Panc1 (cell line): ENCODE results near the gene CAMK1D. TPM values are rescaled to one million over a fixed set of nuclear protein-coding genes. Genes with fewer than 3 reads are reported as not detected.
"Not testable (repeated sequence)": the region's sequence is repeated elsewhere in the genome, so short reads cannot be mapped to it uniquely, and the experiment has no call there.

Experiments
- ATAC-seq: fragments of 200-7000 bp; cut with Tn5 transposase; 2 replicates; pipeline ENCODE4 v1.9.1; 2020; ENCODE audit warnings: mild to moderate bottlenecking, moderate library complexity
- BruUV-seq: library from RNA; stranded (reverse); fragments of 400-500 nt; replicated peaks from 2 replicates; lab custom pipeline; 2021; lab: Mats Ljungman, UMichigan
- CTCF ChIA-PET: fragments of 300-600 bp; sonication (Branson Sonifier 250); formaldehyde crosslinking; loops from one replicate; lab custom pipeline; 2022; ENCODE audit warnings: antibody characterized with exemption; lab: Charles Lee
- POLR2A ChIA-PET: fragments of 300-600 bp; sonication (Branson Sonifier 250); formaldehyde crosslinking; loops from one replicate; lab custom pipeline; 2022; ENCODE audit warnings: antibody characterized with exemption; lab: Charles Lee
- DNase-seq: peaks from one replicate; pipeline ENCODE4 v3.0.0-alpha.2; 2010; ENCODE audit warnings: low read depth, low spot score
- H3K27ac ChIP-seq: 2 replicates; pipeline ENCODE4 v1.5.1; 2011; ENCODE audit warnings: mild to moderate bottlenecking, low read length, inconsistent platforms
- H3K27me3 ChIP-seq: fragments of 200-500 bp; sonication (Bioruptor generic); 2 replicates; pipeline ENCODE4 v1.6.0; 2014; ENCODE audit warnings: low read length, inconsistent platforms; ENCODE audit not compliant: control insufficient read depth, insufficient read depth
- H3K36me3 ChIP-seq: fragments of 200-500 bp; sonication (Bioruptor generic); 2 replicates; pipeline ENCODE4 v1.5.1; 2014; ENCODE audit warnings: inconsistent platforms, mild to moderate bottlenecking, low read length, moderate library complexity; ENCODE audit not compliant: control insufficient read depth, insufficient read depth
- H3K4me1 ChIP-seq: 2 replicates; pipeline ENCODE4 v1.5.1; 2011; ENCODE audit warnings: inconsistent platforms, mild to moderate bottlenecking, low read length, moderate library complexity; ENCODE audit not compliant: control insufficient read depth, insufficient read depth
- H3K4me3 ChIP-seq, 2 experiments: 2 replicates each; pipeline ENCODE4 v1.5.1; 2011 to 2012; ENCODE audit warnings: low read depth in 2 of 2, low read length in 2 of 2, mild to moderate bottlenecking in 2 of 2, inconsistent platforms in 1 of 2, moderate library complexity in 1 of 2
- H3K9me3 ChIP-seq: fragments of 200-500 bp; sonication (Bioruptor generic); 2 replicates; pipeline ENCODE4 v1.5.1; 2014; ENCODE audit warnings: low read depth, mild to moderate bottlenecking, inconsistent platforms, low read length, moderate library complexity; ENCODE audit not compliant: control insufficient read depth, insufficient read depth
- POLR2AphosphoS5 ChIP-seq: IDR thresholded peaks from 2 replicates; pipeline ENCODE4 v1.6.1; 2012; ENCODE audit warnings: mild to moderate bottlenecking, low read depth, low read length, moderate library complexity
- SIN3A ChIP-seq: IDR thresholded peaks from 2 replicates; pipeline ENCODE4 v1.6.1; 2012; ENCODE audit warnings: low read depth, mild to moderate bottlenecking, low read length, moderate library complexity, borderline replicate concordance; ENCODE audit not compliant: insufficient read depth
- TCF7L2 ChIP-seq: IDR thresholded peaks from 2 replicates; pipeline ENCODE4 v1.6.1; 2011; ENCODE audit warnings: mild to moderate bottlenecking, low read depth, low read length, inconsistent platforms
- in situ Hi-C: cut with HindIII; loops from 2 replicates; pipeline ENCODE4 v1.10.0; 2016; ENCODE audit warnings: low sequenced_read_pairs, low pct_unique_long_range_greater_than_20kb
- intact Hi-C: fragments of 100-400 bp; cut with micrococcal nuclease; formaldehyde crosslinking; loops from one replicate; pipeline ENCODE4 v1.10.0; 2022; ENCODE audit not compliant: unreplicated experiment
- total RNA-seq: library from RNA; stranded (reverse); gene quantifications from one replicate; pipeline ENCODE4 v1.2.1, GENCODE V29; 2021; ENCODE audit not compliant: unreplicated experiment
- TF ChIP-seq, protein P1 (sequence below): fragments of 450-650 bp; IDR thresholded peaks from 2 replicates; pipeline ENCODE4 v1.5.1; 2017; ENCODE audit warnings: mild to moderate bottlenecking
- TF ChIP-seq, protein P2 (sequence below), 2 experiments: IDR thresholded peaks; 2 replicates each; pipeline ENCODE4 v1.6.1; 2011 to 2012; ENCODE audit warnings: low read depth in 2 of 2, control low read depth in 1 of 2, low read length in 1 of 2, mild to moderate bottlenecking in 1 of 2, moderate library complexity in 1 of 2; ENCODE audit not compliant: insufficient read depth in 1 of 2

The CAMK1D gene
- total RNA-seq, 1 experiment from 2014 or later = 5.7 TPM

DNA sequence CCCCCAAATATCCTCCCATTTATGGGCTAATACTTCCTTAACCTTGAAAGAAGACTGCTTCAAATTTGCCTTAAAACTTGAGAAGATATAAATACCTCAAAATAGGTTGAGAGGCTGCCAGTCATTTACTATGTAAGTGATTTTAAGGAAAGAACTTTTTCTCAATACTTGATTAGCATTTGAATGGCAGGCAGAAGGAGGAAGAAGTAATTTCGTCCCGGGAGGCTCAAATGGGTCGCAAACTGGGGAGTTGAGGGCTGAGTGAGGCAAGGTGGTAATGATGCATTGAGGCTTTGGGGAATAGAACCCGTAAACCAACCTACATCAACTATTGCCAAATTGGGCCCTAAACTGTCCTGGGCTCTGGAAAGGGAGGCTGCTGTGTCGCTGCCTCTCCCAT, 11.1 kb downstream of the CAMK1D start:
- in situ Hi-C loops = no loop called here
- ATAC-seq = no peak
- intact Hi-C loops = no loop called here
- ChIA-PET POLR2A (no interaction called here), CTCF (no interaction called here)
- TF ChIP-seq, protein P1, sequence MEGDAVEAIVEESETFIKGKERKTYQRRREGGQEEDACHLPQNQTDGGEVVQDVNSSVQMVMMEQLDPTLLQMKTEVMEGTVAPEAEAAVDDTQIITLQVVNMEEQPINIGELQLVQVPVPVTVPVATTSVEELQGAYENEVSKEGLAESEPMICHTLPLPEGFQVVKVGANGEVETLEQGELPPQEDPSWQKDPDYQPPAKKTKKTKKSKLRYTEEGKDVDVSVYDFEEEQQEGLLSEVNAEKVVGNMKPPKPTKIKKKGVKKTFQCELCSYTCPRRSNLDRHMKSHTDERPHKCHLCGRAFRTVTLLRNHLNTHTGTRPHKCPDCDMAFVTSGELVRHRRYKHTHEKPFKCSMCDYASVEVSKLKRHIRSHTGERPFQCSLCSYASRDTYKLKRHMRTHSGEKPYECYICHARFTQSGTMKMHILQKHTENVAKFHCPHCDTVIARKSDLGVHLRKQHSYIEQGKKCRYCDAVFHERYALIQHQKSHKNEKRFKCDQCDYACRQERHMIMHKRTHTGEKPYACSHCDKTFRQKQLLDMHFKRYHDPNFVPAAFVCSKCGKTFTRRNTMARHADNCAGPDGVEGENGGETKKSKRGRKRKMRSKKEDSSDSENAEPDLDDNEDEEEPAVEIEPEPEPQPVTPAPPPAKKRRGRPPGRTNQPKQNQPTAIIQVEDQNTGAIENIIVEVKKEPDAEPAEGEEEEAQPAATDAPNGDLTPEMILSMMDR = no peak
- TF ChIP-seq, protein P2, sequence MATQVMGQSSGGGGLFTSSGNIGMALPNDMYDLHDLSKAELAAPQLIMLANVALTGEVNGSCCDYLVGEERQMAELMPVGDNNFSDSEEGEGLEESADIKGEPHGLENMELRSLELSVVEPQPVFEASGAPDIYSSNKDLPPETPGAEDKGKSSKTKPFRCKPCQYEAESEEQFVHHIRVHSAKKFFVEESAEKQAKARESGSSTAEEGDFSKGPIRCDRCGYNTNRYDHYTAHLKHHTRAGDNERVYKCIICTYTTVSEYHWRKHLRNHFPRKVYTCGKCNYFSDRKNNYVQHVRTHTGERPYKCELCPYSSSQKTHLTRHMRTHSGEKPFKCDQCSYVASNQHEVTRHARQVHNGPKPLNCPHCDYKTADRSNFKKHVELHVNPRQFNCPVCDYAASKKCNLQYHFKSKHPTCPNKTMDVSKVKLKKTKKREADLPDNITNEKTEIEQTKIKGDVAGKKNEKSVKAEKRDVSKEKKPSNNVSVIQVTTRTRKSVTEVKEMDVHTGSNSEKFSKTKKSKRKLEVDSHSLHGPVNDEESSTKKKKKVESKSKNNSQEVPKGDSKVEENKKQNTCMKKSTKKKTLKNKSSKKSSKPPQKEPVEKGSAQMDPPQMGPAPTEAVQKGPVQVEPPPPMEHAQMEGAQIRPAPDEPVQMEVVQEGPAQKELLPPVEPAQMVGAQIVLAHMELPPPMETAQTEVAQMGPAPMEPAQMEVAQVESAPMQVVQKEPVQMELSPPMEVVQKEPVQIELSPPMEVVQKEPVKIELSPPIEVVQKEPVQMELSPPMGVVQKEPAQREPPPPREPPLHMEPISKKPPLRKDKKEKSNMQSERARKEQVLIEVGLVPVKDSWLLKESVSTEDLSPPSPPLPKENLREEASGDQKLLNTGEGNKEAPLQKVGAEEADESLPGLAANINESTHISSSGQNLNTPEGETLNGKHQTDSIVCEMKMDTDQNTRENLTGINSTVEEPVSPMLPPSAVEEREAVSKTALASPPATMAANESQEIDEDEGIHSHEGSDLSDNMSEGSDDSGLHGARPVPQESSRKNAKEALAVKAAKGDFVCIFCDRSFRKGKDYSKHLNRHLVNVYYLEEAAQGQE (IDR thresholded peaks at IDR 0.05; ENCODE audit: insufficient read depth in 1 of 2, low read depth in 2 of 2, low read length in 1 of 2) = no peak
- TF ChIP-seq SIN3A (no peak), TCF7L2 (no peak), POLR2AphosphoS5 (no peak)
- Histone ChIP-seq H3K27ac (no peak overlapping the region), H3K4me3 (no peak overlapping the region), H3K27me3 (no peaks in the 10 kb centered on the region), H3K9me3 (no peaks in the 10 kb centered on the region), H3K36me3 (no peaks in the 10 kb centered on the region), H3K4me1 (no peaks in the 10 kb centered on the region)
- no TSS peak for BruUV-seq
- DNase-seq = no peak

DNA sequence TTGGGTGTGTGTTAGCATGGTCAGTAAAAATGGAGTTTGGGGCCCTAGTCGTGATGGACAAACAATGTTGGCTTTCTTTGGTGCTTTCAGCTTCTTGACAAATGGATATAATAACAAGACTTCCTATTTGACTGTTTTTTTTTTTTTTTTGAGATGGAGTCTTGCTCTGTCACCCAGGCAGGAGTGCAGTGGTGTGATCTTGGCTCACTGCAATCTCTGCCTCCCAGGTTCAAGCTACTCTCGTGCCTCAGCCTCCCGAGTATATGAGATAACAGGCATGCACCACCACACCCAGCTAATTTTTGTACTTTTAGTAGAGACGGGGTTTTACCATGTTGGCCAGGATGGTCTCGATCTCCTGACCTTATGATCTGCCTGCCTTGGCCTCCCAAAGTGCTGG, 11.8 kb downstream of the CAMK1D start:
- DNase-seq, H3K27me3 ChIP-seq, in situ Hi-C loops, CTCF ChIA-PET, BruUV-seq, H3K27ac ChIP-seq, intact Hi-C loops, H3K4me3 ChIP-seq, ATAC-seq, H3K4me1 ChIP-seq, H3K9me3 ChIP-seq, H3K36me3 ChIP-seq: not testable (repeated sequence)
- POLR2A ChIA-PET = interaction anchor here (0.9 kb wide), 1 partner anchor 112 kb away, joined by 4 read pairs; no protein-coding TSS in a partner anchor

DNA sequence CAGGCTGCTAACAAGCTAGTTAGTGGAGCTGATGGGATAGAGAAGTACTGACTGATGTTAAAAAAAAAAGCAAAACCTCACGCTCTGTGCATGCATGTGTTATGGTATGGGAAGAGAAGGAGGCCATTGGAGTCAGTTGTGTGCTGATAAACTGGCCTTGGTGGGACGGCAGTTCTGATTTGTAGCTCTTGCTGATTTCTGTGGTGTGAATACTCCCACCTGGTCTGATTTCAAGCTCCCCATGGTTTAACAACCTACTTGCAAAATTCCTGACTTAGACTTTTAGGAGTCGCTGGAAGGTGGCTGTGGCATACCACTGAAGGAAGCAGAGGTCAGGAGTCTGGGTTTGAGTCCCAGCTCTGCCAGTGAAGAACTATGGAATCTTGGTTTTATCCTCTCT, 15.2 kb downstream of the CAMK1D start:
- Histone ChIP-seq H3K4me1 (no peaks in the 10 kb centered on the region), H3K9me3 (no peaks in the 10 kb centered on the region), H3K36me3 (no peaks in the 10 kb centered on the region), H3K27ac (no peak overlapping the region), H3K4me3 (no peak overlapping the region), H3K27me3 (no peaks in the 10 kb centered on the region)
- ChIA-PET CTCF (no interaction called here), POLR2A (no interaction called here)
- TF ChIP-seq SIN3A = no peak
- TF ChIP-seq, protein P2 (IDR thresholded peaks at IDR 0.05; ENCODE audit: insufficient read depth in 1 of 2, low read depth in 2 of 2, low read length in 1 of 2) = no peak
- TF ChIP-seq POLR2AphosphoS5 = no peak
- TF ChIP-seq, protein P1 = no peak
- no peak for TF ChIP-seq TCF7L2
- DNase-seq (no peak), ATAC-seq (no peak)
- in situ Hi-C loops (no loop called here), intact Hi-C loops (no loop called here)
- no TSS peak for BruUV-seq
